ENCODE results near the gene KCNA3.

Gene KCNA3

GRCh38 chr1:110674337-110675059, at the start of gene KCNA3:
KCNA3 (minus strand) TSS chr1:110674940; CDS start chr1:110674809, 131 bp downstream.
- peak in 22 of 58 donors; percentile 18 to 59 (median 34) for DNase-seq

- no peak for DNase-seq
These were observed 48.1 kb upstream of the KCNA3 start for GRCh38 chr1:110722807-110723206.

DNA sequence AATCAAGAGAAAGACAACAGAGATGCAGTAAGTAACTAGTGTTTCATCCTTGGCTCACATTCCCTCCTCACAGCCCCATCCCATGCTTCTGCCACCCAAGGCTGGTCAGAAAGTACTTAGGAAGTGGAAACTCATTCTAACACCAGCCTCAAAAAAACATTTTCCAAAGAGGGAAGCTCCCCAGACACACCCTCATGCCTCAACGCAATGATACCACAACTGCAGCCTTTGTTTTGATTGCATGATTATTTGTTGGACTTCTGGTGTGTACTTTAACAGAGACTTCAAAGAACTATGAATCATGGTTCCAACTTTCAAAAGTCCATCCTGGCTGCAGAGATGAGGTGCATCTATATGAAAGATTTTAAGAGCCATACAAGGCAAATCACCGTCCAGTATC, 45.2 kb upstream of the KCNA3 start:
- no peak for DNase-seq

- DNase-seq = no peak
These were observed 43.7 kb upstream of the KCNA3 start for GRCh38 chr1:110718452-110718851.

GRCh38 chr1:110717179-110717578, 42.4 kb upstream of the KCNA3 start:
- no peak for DNase-seq

- peak in 27 of 58 donors; percentile 8 to 70 (median 22) for DNase-seq
These were observed 39.7 kb upstream of the KCNA3 start for GRCh38 chr1:110714374-110714995.

DNA sequence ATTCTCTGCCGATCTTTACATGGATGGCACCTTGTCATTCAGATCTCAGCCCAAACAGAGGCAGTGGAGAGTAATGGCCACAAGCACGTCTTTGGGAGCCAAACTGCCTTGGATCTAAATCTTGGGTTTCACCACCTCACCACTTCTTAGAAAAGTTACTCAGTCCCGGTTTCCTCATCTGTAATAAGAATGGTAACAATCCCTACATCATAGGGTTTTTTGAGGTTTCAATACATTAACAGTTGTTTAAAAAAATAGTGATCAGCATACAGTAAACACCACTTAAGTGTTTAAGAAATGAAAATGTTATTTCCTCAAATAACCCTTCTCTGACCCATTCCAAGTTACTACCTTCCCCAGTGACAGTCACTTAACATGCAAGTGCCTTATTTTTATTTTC, 38.5 kb upstream of the KCNA3 start:
- no peak for DNase-seq

- no peak for DNase-seq
These were observed 35.6 kb upstream of the KCNA3 start for GRCh38 chr1:110710314-110710713.

GRCh38 chr1:110708974-110709440, 34.3 kb upstream of the KCNA3 start:
- DNase-seq = no peak

DNA sequence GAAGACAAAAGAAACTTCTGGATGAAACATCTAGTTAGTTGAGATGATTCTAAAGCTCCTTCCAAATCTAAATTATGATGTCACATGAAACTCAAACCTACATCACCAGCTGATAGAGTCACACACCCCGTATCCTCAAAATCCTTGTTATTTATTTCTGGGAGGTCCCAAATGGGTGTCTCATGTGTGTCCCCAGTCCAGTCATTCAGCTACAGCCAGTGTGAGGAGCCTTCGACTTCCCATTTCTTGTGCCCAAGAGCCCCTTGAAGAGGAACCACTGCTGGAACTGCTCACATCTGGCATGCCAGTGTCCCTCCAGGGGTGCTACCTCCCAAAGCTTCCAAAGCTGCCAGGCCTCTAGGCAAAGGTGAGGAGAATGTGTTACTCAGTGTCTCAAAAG, 32.5 kb upstream of the KCNA3 start:
- no peak for DNase-seq

DNA sequence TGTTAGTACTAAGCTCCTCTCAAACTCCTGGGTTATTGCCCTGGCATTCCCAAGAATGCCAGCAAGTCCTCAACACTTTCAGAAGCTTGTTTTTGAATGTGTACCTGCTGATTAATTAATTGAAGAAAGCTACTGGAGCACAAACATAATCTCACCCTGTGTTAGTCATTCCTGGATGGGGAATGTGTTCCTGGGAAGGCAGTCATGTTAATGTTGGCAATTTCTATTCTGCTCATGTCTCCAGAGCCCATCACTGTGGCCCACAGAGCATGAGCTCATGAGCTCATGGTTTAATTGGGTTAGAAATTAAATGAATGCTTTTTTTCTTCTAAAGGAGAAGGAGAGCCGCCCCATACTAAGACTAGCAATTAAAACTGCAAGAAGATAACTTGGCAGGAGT, 31.9 kb upstream of the KCNA3 start:
- peak in 2 of 58 donors; percentile 9 to 14 for DNase-seq

GRCh38 chr1:110702260-110702659, 27.5 kb upstream of the KCNA3 start:
- DNase-seq = no peak

- no peak for DNase-seq
These were observed 26.0 kb upstream of the KCNA3 start for GRCh38 chr1:110700767-110701166.

GRCh38 chr1:110697606-110698005, 22.9 kb upstream of the KCNA3 start:
- no peak for DNase-seq

GRCh38 chr1:110696818-110697217, 22.1 kb upstream of the KCNA3 start:
- no peak for DNase-seq

- DNase-seq = no peak
These were observed 16.1 kb upstream of the KCNA3 start for GRCh38 chr1:110690709-110691365.

- no peak for DNase-seq
These were observed 15.1 kb upstream of the KCNA3 start for GRCh38 chr1:110689868-110690267.

- no peak for DNase-seq
These were observed 13.8 kb upstream of the KCNA3 start for GRCh38 chr1:110688514-110688913.

DNA sequence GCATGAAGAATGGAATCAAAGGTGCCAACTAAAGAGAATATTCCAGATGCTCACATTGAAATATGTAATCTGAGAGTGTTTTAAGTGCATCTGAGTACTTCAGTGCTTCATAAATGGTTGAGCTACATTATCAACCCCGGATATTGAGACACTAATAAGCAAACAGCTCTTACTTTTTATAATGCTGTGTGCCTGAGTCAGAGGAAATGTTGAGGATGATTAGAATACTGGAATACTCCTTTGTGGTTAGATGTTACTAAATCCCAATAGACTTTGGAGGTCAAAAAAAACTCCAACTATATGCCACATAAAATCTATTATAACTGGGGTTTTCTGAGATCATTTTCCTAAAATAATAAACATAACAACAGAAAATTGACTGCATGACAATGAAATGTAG, 12.5 kb upstream of the KCNA3 start:
- no peak for DNase-seq

GRCh38 chr1:110686188-110686587, 11.4 kb upstream of the KCNA3 start:
- DNase-seq = no peak

GRCh38 chr1:110684491-110684890, 9.8 kb upstream of the KCNA3 start:
- DNase-seq = no peak

DNA sequence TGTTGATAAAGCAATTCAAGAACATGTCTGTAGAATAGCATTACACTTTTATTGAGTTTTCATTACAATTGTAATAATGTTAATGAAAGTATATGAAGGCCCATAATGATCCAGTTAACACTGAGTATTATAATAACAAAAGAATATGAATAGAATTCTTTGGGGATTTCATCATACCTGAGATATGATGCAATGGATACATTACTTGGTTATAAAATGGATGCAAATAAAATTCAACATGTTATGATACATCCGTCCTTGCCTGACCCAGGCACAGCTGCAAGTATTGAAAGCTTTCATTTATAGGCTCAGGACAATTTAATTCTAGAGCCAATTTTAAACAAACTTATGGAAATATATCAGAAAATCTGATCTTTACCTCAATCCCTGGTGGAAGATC, 8.2 kb upstream of the KCNA3 start:
- no peak for DNase-seq

All from anterior cingulate cortex (tissue), 58 donors.